Gastrocnemius medialis (tissue), 4 donors: ENCODE measurements around the gene FLNB.

Experiments used
- CTCF ChIP-seq, 5 experiments: fragments of 450-650 bp in 3 of 5; fragments of 200-600 bp in 2 of 5; sonication (generic) in 2 of 5; IDR thresholded peaks in 4 of 5; conservative IDR thresholded peaks in 1 of 5; 1 replicate in 4 of 5; 2 replicates in 1 of 5; pipeline ENCODE4 v1.5.1; 2016 to 2019; ENCODE audit warnings: antibody characterized with exemption in 5 of 5, mild to moderate bottlenecking in 3 of 5, moderate library complexity in 3 of 5
- POLR2A ChIP-seq, 2 donors: fragments of 450-650 bp; IDR thresholded peaks; one replicate each; pipeline ENCODE4 v1.6.1; 2017; ENCODE audit warnings: antibody characterized with exemption in 2 of 2, mild to moderate bottlenecking in 2 of 2, moderate library complexity in 2 of 2

GRCh38 chr3:58021072-58021959 is 13.1 kb downstream of the FLNB start:
- no peak for TF ChIP-seq CTCF (IDR thresholded peaks at IDR 0.05 in 4 of 5, conservative IDR thresholded peaks at IDR 0.05 in 1 of 5)
- no peak for TF ChIP-seq POLR2A (IDR thresholded peaks at IDR 0.05)
